HFFc6 (cell line): ENCODE measurements around the gene ITPRID2. TPM values are rescaled to one million over a fixed set of nuclear protein-coding genes. Genes with fewer than 3 reads are reported as not detected.
"Not testable (repeated sequence)": the region's sequence is repeated elsewhere in the genome, so short reads cannot be mapped to it uniquely, and the experiment has no call there.

Source experiments
- DNase-seq: peaks from one replicate; pipeline ENCODE4 v3.0.0-alpha.2; 2018
- H3K27ac Mint-ChIP-seq: 2 replicates; pipeline ENCODE4 v1.8.0; 2020; ENCODE audit warnings: mild to moderate bottlenecking, mixed read lengths
- H3K27me3 Mint-ChIP-seq: 2 replicates; pipeline ENCODE4 v1.8.0; 2021; ENCODE audit warnings: mild to moderate bottlenecking, moderate library complexity, mixed read lengths; ENCODE audit not compliant: insufficient read depth
- H3K36me3 Mint-ChIP-seq: 2 replicates; pipeline ENCODE4 v1.8.0; 2021; ENCODE audit warnings: low read depth, mixed read lengths
- H3K4me1 Mint-ChIP-seq: 2 replicates; pipeline ENCODE4 v1.8.0; 2020; ENCODE audit warnings: low read depth, mixed read lengths
- H3K4me3 Mint-ChIP-seq: 2 replicates; pipeline ENCODE4 v1.8.0; 2020; ENCODE audit warnings: mild to moderate bottlenecking, moderate library complexity, mixed read lengths
- H3K9me3 Mint-ChIP-seq: 2 replicates; pipeline ENCODE4 v1.8.0; 2020; ENCODE audit warnings: mild to moderate bottlenecking, mixed read lengths
- CTCF ChIP-seq: fragments of 200-600 bp; sonication (generic); IDR thresholded peaks from 2 replicates; pipeline ENCODE4 v1.5.0; 2021; ENCODE audit warnings: antibody characterized with exemption, mild to moderate bottlenecking
- total RNA-seq, 6 experiments: library from RNA; stranded (reverse); fragmentation: NEBNext Ultra II Directional; extraction: Animal tissue kit (Norgen Biotek cat#: 25700); gene quantifications; 2 replicates in 1 of 6; 3 replicates in 5 of 6; pipeline ENCODE4 v1.2.3, GENCODE V29; 2021

The ITPRID2 gene
- total RNA-seq, 6 experiments from 2014 or later = 205 to 257 (median 235) TPM

- peak; percentile 76 for TF ChIP-seq CTCF
- peaks cover 11% of the 10 kb centered on the region for H3K36me3 Mint-ChIP-seq
- peak overlapping the region; percentile 65 for H3K27ac Mint-ChIP-seq
- no peak for DNase-seq
- no peaks in the 10 kb centered on the region for H3K27me3 Mint-ChIP-seq
- no peaks in the 10 kb centered on the region for H3K9me3 Mint-ChIP-seq
- H3K4me3 Mint-ChIP-seq = peak overlapping the region; percentile 63; the same call in 1 of the 2 replicates
- H3K4me1 Mint-ChIP-seq = peaks cover 88% of the 10 kb centered on the region
Measured at GRCh38 chr2:181953881-181954537, 62.5 kb downstream of the ITPRID2 start.

GRCh38 chr2:181954538-181954883, 63.0 kb downstream of the ITPRID2 start:
- H3K27me3 Mint-ChIP-seq = no peaks in the 10 kb centered on the region
- H3K36me3 Mint-ChIP-seq = peaks cover 9% of the 10 kb centered on the region
- peak overlapping the region; percentile 63 for H3K4me3 Mint-ChIP-seq
- TF ChIP-seq CTCF = peak; percentile 32; the same call in 1 of the 2 replicates
- no peaks in the 10 kb centered on the region for H3K9me3 Mint-ChIP-seq
- peaks cover 88% of the 10 kb centered on the region for H3K4me1 Mint-ChIP-seq
- DNase-seq = no peak
- peak overlapping the region; percentile 65 for H3K27ac Mint-ChIP-seq

GRCh38 chr2:181955010-181955409, 63.5 kb downstream of the ITPRID2 start:
- Mint-ChIP-seq H3K4me1 (peaks cover 88% of the 10 kb centered on the region), H3K4me3 (peak overlapping the region; percentile 63), H3K36me3 (peaks cover 5% of the 10 kb centered on the region), H3K27me3 (no peaks in the 10 kb centered on the region), H3K27ac (peak overlapping the region; percentile 65; the same call in 1 of the 2 replicates), H3K9me3 (no peaks in the 10 kb centered on the region)
- TF ChIP-seq CTCF = no peak
- DNase-seq = peak; percentile 56

- H3K27me3 Mint-ChIP-seq, H3K4me3 Mint-ChIP-seq, H3K9me3 Mint-ChIP-seq, H3K36me3 Mint-ChIP-seq, H3K27ac Mint-ChIP-seq, DNase-seq: not testable (repeated sequence)
- peaks cover 90% of the 10 kb centered on the region for H3K4me1 Mint-ChIP-seq
Measured at GRCh38 chr2:181955866-181956265, 64.3 kb downstream of the ITPRID2 start.

GRCh38 chr2:181957668-181958067, 66.1 kb downstream of the ITPRID2 start:
- H3K9me3 Mint-ChIP-seq = no peaks in the 10 kb centered on the region
- H3K4me1 Mint-ChIP-seq = peaks cover 77% of the 10 kb centered on the region
- H3K27me3 Mint-ChIP-seq = no peaks in the 10 kb centered on the region
- no peak for TF ChIP-seq CTCF
- H3K36me3 Mint-ChIP-seq = peaks cover 10% of the 10 kb centered on the region
- no peak overlapping the region for H3K27ac Mint-ChIP-seq
- DNase-seq = no peak
- no peak overlapping the region for H3K4me3 Mint-ChIP-seq

GRCh38 chr2:181958726-181959125, 67.2 kb downstream of the ITPRID2 start:
- no peak for TF ChIP-seq CTCF
- H3K4me3 Mint-ChIP-seq = no peak overlapping the region
- peaks cover 10% of the 10 kb centered on the region for H3K36me3 Mint-ChIP-seq
- H3K27me3 Mint-ChIP-seq = no peaks in the 10 kb centered on the region
- H3K9me3 Mint-ChIP-seq = no peaks in the 10 kb centered on the region
- H3K4me1 Mint-ChIP-seq = peaks cover 67% of the 10 kb centered on the region
- H3K27ac Mint-ChIP-seq = no peak overlapping the region
- no peak for DNase-seq
